DMS153 (cell line): Measurements from ENCODE around the gene SETD6.
"Not testable (repeated sequence)": the region's sequence is repeated elsewhere in the genome, so short reads cannot be mapped to it uniquely, and the experiment has no call there.

Experiments used
- DNase-seq: peaks from one replicate; lab custom pipeline; 2025; lab: John Stamatoyannopoulos, UW

The SETD6 gene

GRCh38 chr16:58515125-58515870 lies at the start of gene SETD6:
TSS of gene SETD6 (plus strand) at chr16:58515517. CDS start at chr16:58515538, 21 bp downstream.
- DNase-seq: no peak

DNA sequence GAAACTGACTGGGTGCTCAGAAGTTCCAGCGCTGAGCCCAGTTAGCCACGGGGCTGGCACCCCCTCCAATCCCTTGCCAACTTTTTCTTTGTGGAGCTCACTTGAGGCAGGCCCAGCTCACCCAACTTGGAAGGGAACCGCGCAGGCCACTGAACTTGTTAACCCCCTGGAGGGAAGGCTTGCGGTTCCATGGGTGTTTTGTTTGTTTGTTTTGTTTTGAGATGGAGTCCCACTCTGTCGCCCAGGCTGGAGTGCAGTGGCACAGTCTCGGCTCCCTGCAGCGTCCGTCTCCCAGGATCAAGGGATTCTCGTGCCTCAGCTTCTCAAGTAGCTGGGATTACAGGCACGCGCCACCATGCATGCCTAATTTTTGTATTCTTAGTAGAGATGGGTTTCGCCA lies 49.5 kb upstream of the SETD6 start:
- DNase-seq: no peak

DNA sequence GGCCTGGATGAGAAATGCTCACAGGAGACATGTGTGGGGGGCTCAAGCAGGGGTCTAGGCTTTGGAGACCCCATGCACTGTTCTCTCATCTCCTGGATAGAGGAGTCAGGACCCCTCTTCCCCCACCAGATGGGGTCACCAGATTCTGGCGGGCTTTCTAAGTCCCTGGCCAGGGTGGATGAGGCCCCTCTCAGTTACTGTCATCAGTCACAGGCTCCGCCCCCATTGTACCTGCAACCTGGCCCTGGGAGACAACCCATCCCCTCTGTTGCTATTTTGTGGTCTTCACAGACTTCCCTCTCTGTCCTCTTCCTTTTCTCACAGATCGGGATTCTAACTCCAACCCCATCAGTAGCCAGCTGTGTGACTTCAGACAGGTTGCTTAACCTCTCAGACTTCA lies 48.9 kb upstream of the SETD6 start:
- DNase-seq: no peak

DNA sequence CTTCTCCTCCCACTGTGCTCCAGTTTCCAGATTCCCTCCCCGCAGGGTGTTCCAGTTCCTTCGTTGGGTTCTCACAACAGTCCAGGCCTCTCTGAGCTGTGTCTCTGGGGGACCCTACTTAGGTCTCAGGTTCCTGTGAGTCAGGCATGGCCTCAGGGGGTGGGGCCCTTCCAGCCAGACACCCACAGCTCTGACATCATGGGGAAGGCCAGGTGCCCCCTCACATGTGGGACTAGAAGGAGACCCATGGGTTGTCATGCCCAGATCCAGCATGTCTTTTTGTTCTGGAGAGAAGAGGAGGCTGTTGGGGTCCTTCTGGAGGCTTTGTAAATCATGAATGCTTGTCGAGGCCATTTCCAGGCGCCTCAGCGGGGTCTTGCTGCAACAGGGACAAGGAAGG lies 47.4 kb upstream of the SETD6 start:
- DNase-seq: no peak

DNA sequence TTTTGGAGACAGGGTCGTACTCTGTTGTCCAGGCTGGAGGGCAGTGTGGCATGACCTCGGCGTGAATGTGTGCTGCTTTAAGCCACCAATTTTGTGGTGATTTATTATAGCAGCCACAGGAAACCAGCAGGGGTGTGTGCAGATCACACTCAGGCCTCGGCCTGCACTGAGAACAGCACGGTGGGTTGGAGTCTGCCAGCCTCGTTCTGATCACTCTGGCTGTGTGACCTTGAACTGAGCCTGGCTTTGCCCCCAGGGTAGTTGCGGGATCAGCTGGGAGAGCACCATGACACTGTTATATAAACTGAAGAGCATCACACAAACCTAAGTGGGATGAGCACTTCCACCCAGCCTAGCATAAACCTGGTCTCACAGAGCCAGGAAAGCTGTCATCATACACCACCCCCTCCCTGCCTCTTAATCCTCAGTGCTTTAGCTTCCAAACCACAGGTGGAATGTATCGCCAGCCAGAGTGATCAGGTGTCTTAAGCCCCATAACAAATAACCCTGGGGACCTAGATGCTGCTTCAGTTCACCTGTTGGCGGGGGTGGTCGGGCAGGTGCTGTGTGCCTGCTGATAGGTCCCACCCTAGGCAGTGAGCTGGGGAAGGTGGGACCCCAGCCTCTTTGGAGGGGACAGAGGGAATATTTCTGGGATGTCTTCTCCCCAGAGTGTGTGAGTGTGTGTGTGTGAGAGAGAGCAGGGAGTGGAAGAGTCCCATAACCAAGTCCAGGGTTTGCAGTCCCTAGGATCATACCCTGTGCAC lies 43.9 kb upstream of the SETD6 start:
- DNase-seq: no peak

- DNase-seq: no peak
Observed at GRCh38 chr16:58472266-58472665, 43.1 kb upstream of the SETD6 start.

GRCh38 chr16:58472827-58473226 lies 42.5 kb upstream of the SETD6 start:
- no peak for DNase-seq

- no peak for DNase-seq
Observed at GRCh38 chr16:58474296-58474695, 41.0 kb upstream of the SETD6 start.

DNA sequence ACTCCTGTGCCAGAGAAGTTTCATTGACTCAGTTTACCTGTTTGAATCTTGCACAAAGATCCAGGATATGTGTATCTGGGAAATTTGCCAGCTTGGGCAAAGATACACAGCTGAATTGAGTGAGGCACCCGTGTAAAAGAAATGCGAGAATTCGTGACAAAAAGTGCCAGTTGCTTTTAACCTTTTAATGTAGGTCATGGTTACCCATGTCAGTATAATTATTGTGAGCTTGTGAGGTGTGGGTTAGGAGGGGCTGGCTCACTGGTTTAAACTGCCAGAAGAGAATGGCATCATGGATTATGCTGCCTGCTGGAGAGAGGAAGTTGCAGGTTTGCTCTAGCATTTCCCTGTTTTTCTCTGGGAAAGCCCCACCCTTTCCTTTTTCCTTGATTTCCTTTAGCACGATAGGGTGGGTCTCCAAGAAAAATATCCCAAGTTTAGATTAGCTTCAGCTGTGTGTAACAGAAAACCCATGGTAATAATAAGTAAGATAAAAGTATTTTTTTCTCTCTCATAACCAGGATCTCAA lies 40.2 kb upstream of the SETD6 start:
- no peak for DNase-seq

GRCh38 chr16:58476791-58477190 lies 38.5 kb upstream of the SETD6 start:
- no peak for DNase-seq

DNA sequence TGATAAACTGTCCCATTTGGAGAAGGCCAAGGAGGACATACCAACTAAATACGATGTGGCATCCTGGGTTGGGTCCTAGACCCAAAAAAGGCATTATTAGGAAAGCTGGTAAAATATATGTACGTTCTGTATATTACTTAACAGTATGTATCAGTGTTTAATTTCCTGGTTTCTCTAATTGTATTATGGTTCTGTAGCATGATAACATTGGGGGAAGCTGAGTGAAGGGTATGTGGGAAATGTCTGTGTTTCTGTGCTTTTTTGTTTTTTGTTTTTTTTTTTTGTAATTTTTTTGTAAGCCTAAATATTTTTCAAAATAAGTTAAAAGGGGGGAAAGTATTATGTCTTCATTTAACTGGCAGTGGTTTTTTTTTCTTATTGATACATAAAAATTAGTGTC lies 36.9 kb upstream of the SETD6 start:
- no peak for DNase-seq

DNA sequence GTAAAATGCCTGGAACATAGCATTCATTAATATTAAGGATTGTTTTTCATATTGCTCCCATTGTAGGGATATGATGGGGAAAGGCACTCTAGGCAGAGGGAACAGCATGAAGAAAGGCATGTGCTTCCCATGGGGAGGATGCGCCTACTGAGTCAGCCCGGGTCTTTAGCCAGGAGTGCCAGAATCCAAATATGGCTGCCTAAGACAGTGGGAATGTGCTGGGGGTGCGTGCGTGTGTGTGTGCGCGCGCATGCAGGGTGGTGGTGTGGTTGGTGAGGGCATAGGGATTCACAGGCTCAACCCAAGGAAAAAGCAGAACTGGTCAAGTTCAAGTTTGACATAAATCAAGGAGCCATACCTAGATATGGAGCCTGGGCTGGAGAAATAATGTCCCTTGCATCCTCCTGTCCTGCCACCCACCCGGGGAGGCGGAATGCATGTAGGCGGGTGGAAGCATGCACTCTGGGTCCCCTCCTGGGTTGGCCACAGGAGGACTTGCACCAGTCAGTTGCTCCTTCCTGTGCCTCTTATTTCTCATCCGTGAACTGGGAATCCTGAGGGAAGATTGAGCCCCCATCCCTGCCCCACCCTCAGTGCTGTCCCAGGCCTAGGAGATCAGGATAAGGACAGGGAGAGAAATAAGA lies 34.0 kb upstream of the SETD6 start:
- DNase-seq: no peak

DNA sequence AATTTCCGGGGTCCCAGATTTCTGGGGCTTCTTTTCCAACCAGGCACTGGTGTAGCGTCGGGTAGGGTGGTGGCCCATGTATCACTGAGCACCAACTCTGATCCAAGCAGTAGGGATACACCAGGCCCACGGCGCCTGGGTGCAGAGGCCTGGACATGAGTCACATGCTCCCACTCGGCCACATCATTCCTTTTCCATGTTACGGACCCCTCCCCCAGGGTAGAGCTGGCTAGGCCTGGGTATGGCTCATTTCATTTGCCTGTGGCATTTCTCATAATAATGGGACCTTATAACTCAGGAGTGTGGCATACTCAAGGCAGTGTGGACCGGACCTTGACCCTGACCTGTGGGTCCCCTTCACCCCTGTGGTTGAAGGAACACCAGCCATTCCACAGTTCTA lies 33.4 kb upstream of the SETD6 start:
- DNase-seq: no peak

GRCh38 chr16:58485184-58485887 lies 30.0 kb upstream of the SETD6 start:
- DNase-seq: no peak

- DNase-seq: peak; percentile 8
Observed at GRCh38 chr16:58487566-58488351, 27.6 kb upstream of the SETD6 start.

DNA sequence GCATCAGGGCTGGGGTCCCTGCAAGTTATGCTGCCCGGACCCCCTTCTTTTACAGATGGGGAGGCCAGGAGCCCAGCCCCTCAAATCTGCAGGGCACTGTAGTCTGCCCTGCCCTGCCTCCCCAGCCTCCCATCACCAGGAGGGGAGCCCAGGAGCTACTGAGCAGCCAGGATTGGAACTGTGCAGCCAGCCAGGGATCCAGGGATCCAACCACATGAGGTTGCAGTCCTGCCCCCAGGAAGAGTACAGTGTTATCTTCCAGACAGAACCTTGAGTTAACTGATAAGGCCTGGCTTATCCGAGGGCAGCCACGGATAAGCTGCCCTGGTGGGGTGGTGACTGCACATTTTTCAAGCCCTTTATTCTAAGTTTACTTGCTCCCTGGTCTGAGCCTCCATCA lies 26.8 kb upstream of the SETD6 start:
- no peak for DNase-seq

DNA sequence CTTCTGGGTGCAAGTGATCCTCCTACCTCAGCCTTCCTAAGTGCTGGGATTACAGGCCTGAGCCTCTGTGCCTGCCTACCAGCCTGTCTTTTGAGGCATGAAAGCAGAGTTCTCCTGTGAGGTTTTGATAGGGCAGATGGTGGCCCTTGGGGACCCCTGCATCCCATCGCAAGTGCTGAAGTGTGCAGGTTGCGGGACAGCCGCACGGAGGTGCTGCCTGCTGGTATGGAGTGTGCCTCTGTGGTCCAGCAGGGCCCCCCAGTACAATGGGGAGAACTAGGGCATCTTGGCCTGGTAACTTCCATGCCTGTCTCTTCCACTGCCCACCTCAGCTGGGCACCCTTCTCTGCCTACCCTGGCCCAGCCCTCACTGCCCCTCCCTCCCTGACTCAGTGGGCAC lies 25.3 kb upstream of the SETD6 start:
- no peak for DNase-seq

GRCh38 chr16:58490539-58490938 lies 24.8 kb upstream of the SETD6 start:
- DNase-seq: not testable (repeated sequence)

DNA sequence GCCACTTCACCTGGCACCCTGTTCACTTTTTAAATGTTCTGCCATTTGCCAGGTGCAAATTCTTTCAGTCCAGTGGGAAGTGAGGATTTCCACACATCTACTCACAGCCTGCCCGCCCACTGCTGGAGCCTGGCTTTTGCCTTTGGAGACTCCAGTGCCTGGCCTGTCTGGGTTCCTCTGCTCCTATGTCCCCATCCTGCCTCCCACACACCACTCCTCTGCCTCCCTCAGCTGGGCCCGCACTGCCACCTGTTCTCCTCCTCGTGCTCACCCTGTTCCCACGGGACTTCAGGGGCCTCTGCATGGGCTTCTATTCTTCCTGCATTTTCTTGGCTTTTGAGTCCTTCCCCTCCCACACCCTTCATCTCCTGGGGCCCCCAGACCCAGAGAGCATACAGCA lies 23.3 kb upstream of the SETD6 start:
- no peak for DNase-seq

DNA sequence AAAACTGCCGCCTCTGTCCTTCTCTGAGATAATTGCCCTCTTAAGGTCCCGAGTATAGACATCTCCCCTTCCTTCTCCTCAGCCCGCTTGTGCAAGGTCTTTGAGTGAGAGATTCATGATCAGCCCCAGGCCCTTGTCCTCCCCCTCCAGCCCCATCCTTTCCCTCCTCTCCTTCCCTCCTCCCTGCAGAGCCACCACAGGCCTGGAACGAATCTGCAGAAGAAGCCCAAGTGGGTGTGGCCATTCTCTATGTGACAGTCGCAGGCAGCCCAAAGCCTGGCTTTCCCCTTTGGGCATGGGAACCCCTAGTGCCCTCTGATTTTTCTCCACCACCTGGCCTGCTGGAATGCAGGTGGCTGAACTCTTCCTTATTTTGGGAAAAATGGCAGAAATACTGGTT lies 22.6 kb upstream of the SETD6 start:
- DNase-seq: no peak

GRCh38 chr16:58493756-58494431 lies 21.4 kb upstream of the SETD6 start:
- DNase-seq: no peak
